ENCODE data around the gene GPR162. TPM values are rescaled to one million over a fixed set of nuclear protein-coding genes. Genes with fewer than 3 reads are reported as not detected.

GPR162 gene
- total and polyA plus RNA-seq, 10 of the 15 experiments (the other 5 are each of a cell fraction or from before 2014, with no cell fraction given), result not detected

DNA sequence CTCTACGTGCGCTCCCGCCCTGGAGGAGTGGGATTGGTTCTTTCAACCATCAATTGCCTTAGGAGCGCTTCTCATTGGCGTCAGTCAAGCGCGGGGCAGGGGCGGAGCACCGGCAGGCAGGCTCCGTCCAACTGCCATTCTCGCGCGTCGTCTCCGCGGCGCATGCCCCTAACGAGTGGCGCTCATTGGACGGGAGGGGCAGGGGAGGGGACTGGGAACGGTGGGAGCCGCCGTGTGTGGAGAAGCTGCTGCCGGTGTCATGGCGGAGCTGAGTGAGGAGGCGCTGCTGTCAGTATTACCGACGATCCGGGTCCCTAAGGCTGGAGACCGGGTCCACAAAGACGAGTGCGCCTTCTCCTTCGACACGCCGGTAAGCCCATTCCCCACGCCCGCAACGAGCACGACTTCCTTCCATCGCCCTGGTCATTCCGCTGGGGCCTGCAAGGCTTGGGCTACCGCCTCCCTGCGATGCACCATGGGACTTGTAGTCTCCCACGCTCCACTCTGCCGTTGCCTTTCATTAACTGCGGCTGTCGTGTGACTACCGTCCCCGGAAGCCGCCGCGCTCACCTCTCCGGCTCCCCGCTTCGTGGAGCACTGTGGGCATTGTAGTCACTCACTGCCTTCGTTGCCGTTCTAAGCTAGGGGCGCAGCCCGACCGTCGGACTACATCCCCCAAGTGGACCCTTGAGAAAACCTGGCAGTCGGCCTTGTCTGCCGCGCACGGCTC, 30.5 kb downstream of the GPR162 start, which contains the start of gene USP5 (continued):
- TF ChIP-seq IRF4 (IDR thresholded peaks at IDR 0.05; ENCODE audit: low read depth, low read length) (no peak), TCF7 (IDR thresholded peaks at IDR 0.05; ENCODE audit: borderline replicate concordance) (no peak), RFX5 (IDR thresholded peaks at IDR 0.05; ENCODE audit: low read depth, low read length) (no peak), NFXL1 (IDR thresholded peaks at IDR 0.05; ENCODE audit: borderline replicate concordance) (no peak), DPF2 (IDR thresholded peaks at IDR 0.05) (no peak; the same call in none of the 2 replicates), STAT1 (conservative IDR thresholded peaks at IDR 0.05) (peak; percentile 94; the same call in 1 of the 2 replicates), SMAD1 (IDR thresholded peaks at IDR 0.05; ENCODE audit: low read depth, partially characterized antibody) (no peak), TBL1XR1 (IDR thresholded peaks at IDR 0.05; ENCODE audit: low read depth, low read length) (0 out of 2 replicates have a peak, but pooled peaks have one; percentile 23), CEBPB (IDR thresholded peaks at IDR 0.05; ENCODE audit: borderline replicate concordance in 1 of 2, low read depth in 2 of 2, low read length in 2 of 2) (no peak), RUNX3 (IDR thresholded peaks at IDR 0.05; ENCODE audit: low read length) (peak; percentile 72), NBN (IDR thresholded peaks at IDR 0.05) (peak; percentile 55; the same call in 1 of the 2 replicates), POLR2AphosphoS5 (IDR thresholded peaks at IDR 0.05; ENCODE audit: low read length) (peak; percentile 70; the same call in 1 of the 2 replicates), MYC (IDR thresholded peaks at IDR 0.05; ENCODE audit: insufficient read depth, insufficient read length, insufficient replicate concordance, low read length, severe bottlenecking) (peak; percentile 51), IKZF2 (IDR thresholded peaks at IDR 0.05) (no peak), EED (IDR thresholded peaks at IDR 0.05; ENCODE audit: low read depth) (no peak), TCF3 (IDR thresholded peaks at IDR 0.05; ENCODE audit: borderline replicate concordance, insufficient read depth, low read depth, low read length) (no peak), BRCA1 (IDR thresholded peaks at IDR 0.05; ENCODE audit: low read depth, low read length) (no peak; the same call in 1 of the 2 replicates), MEF2A (IDR thresholded peaks at IDR 0.05; ENCODE audit: insufficient read depth, low read depth, low read length) (no peak), POLR2A (IDR thresholded peaks at IDR 0.05; ENCODE audit: low read depth, low read length) (peak; percentile 89), SUPT20H (IDR thresholded peaks at IDR 0.05; ENCODE audit: borderline replicate concordance, control insufficient read depth, low read depth, low read length) (no peak), NR2C2 (IDR thresholded peaks at IDR 0.05; ENCODE audit: borderline replicate concordance, control insufficient read depth, insufficient read length, low read depth) (no peak), NFYA (IDR thresholded peaks at IDR 0.05; ENCODE audit: borderline replicate concordance, low read depth, low read length) (no peak)
- TF ChIP-seq, protein P1, sequence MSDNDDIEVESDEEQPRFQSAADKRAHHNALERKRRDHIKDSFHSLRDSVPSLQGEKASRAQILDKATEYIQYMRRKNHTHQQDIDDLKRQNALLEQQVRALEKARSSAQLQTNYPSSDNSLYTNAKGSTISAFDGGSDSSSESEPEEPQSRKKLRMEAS (IDR thresholded peaks at IDR 0.05; ENCODE audit: low read depth, low read length), result peak; percentile 31
- TF ChIP-seq, protein P2, sequence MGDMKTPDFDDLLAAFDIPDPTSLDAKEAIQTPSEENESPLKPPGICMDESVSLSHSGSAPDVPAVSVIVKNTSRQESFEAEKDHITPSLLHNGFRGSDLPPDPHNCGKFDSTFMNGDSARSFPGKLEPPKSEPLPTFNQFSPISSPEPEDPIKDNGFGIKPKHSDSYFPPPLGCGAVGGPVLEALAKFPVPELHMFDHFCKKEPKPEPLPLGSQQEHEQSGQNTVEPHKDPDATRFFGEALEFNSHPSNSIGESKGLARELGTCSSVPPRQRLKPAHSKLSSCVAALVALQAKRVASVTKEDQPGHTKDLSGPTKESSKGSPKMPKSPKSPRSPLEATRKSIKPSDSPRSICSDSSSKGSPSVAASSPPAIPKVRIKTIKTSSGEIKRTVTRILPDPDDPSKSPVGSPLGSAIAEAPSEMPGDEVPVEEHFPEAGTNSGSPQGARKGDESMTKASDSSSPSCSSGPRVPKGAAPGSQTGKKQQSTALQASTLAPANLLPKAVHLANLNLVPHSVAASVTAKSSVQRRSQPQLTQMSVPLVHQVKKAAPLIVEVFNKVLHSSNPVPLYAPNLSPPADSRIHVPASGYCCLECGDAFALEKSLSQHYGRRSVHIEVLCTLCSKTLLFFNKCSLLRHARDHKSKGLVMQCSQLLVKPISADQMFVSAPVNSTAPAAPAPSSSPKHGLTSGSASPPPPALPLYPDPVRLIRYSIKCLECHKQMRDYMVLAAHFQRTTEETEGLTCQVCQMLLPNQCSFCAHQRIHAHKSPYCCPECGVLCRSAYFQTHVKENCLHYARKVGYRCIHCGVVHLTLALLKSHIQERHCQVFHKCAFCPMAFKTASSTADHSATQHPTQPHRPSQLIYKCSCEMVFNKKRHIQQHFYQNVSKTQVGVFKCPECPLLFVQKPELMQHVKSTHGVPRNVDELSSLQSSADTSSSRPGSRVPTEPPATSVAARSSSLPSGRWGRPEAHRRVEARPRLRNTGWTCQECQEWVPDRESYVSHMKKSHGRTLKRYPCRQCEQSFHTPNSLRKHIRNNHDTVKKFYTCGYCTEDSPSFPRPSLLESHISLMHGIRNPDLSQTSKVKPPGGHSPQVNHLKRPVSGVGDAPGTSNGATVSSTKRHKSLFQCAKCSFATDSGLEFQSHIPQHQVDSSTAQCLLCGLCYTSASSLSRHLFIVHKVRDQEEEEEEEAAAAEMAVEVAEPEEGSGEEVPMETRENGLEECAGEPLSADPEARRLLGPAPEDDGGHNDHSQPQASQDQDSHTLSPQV (IDR thresholded peaks at IDR 0.05), result no peak
- TF ChIP-seq, protein P3, sequence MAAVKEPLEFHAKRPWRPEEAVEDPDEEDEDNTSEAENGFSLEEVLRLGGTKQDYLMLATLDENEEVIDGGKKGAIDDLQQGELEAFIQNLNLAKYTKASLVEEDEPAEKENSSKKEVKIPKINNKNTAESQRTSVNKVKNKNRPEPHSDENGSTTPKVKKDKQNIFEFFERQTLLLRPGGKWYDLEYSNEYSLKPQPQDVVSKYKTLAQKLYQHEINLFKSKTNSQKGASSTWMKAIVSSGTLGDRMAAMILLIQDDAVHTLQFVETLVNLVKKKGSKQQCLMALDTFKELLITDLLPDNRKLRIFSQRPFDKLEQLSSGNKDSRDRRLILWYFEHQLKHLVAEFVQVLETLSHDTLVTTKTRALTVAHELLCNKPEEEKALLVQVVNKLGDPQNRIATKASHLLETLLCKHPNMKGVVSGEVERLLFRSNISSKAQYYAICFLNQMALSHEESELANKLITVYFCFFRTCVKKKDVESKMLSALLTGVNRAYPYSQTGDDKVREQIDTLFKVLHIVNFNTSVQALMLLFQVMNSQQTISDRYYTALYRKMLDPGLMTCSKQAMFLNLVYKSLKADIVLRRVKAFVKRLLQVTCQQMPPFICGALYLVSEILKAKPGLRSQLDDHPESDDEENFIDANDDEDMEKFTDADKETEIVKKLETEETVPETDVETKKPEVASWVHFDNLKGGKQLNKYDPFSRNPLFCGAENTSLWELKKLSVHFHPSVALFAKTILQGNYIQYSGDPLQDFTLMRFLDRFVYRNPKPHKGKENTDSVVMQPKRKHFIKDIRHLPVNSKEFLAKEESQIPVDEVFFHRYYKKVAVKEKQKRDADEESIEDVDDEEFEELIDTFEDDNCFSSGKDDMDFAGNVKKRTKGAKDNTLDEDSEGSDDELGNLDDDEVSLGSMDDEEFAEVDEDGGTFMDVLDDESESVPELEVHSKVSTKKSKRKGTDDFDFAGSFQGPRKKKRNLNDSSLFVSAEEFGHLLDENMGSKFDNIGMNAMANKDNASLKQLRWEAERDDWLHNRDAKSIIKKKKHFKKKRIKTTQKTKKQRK (IDR thresholded peaks at IDR 0.05; ENCODE audit: low read depth, low read length), result peak; percentile 71

All from GM12878 (cell line).